AG04450 (cell line): ENCODE measurements around the gene ATXN1. TPM values are rescaled to one million over a fixed set of nuclear protein-coding genes. Genes with fewer than 3 reads are reported as not detected.

Source experiments
- CTCF ChIA-PET: fragments of 300-600, 350-600 bp; formaldehyde crosslinking; extraction: SDS; loops from one replicate; lab custom pipeline; 2022; ENCODE audit warnings: antibody characterized with exemption, inconsistent platforms; lab: Charles Lee
- POLR2A ChIA-PET: fragments of 350-600 bp; formaldehyde crosslinking; extraction: SDS; loops from one replicate; lab custom pipeline; 2021; ENCODE audit warnings: antibody characterized with exemption, inconsistent platforms; lab: Yijun Ruan, JAX
- DNase-seq: peaks from one replicate; pipeline ENCODE4 v3.0.0-alpha.2; 2011; ENCODE audit warnings: low read depth, low spot score
- H3K27ac ChIP-seq: one replicate; pipeline ENCODE4 v1.5.1; 2012; ENCODE audit warnings: low read depth, low read length, control low read depth
- H3K27me3 ChIP-seq: one replicate; pipeline ENCODE4 v1.6.0; 2012; ENCODE audit warnings: low read length; ENCODE audit not compliant: control insufficient read depth, insufficient read depth
- H3K4me3 ChIP-seq: 2 replicates; pipeline ENCODE4 v1.5.1; 2011; ENCODE audit warnings: mild to moderate bottlenecking, low read depth, low read length, control low read depth
- H3K9me3 ChIP-seq: 2 replicates; pipeline ENCODE4 v1.5.1; 2012; ENCODE audit warnings: low read length; ENCODE audit not compliant: control insufficient read depth, insufficient read depth
- CTCF ChIP-seq: IDR thresholded peaks from 2 replicates; pipeline ENCODE4 v1.5.1; 2011; ENCODE audit warnings: low read depth, low read length, control low read depth, inconsistent platforms
- polyA plus RNA-seq: library from polyadenylated mRNA; depleted of rRNA; stranded (reverse); fragments of >200 nt; gene quantifications from 2 replicates; pipeline ENCODE4 v1.2.3, GENCODE V29; 2011

ATXN1 gene
- polyA plus RNA-seq, 1 experiment: 12.6 TPM

- Histone ChIP-seq H3K27me3 (no peaks in the 10 kb centered on the region), H3K9me3 (no peaks in the 10 kb centered on the region), H3K27ac (no peak overlapping the region), H3K4me3 (no peak overlapping the region)
- no peak for DNase-seq
- TF ChIP-seq CTCF: no peak
- POLR2A ChIA-PET: no interaction called here
- CTCF ChIA-PET: no interaction called here
Observed at GRCh38 chr6:16555550-16555949, 205.7 kb downstream of the ATXN1 start.

GRCh38 chr6:16553531-16553930 lies 207.7 kb downstream of the ATXN1 start:
- ChIA-PET CTCF (no interaction called here), POLR2A (interaction anchor here (0.5 kb wide), 1 partner anchor 268 kb away, joined by 3 read pairs; no protein-coding TSS in a partner anchor)
- H3K27ac ChIP-seq: no peak overlapping the region

GRCh38 chr6:16551466-16551865 lies 209.8 kb downstream of the ATXN1 start:
- H3K27me3 ChIP-seq: no peaks in the 10 kb centered on the region
- no peaks in the 10 kb centered on the region for H3K9me3 ChIP-seq
- CTCF ChIA-PET: interaction anchor here (0.6 kb wide), 1 partner anchor 143 kb away, joined by 3 read pairs; no protein-coding TSS in a partner anchor
- H3K27ac ChIP-seq: no peak overlapping the region
- DNase-seq: no peak
- POLR2A ChIA-PET: no interaction called here
- TF ChIP-seq CTCF: no peak
- H3K4me3 ChIP-seq: no peak overlapping the region

More at GRCh38 chr6:16553531-16553930, 207.7 kb downstream of the ATXN1 start:
- Histone ChIP-seq H3K27me3 (no peaks in the 10 kb centered on the region), H3K4me3 (no peak overlapping the region), H3K9me3 (no peaks in the 10 kb centered on the region)
- DNase-seq: no peak
- no peak for TF ChIP-seq CTCF

GRCh38 chr6:16548121-16548520 lies 213.1 kb downstream of the ATXN1 start:
- no peaks in the 10 kb centered on the region for H3K9me3 ChIP-seq
- DNase-seq: peak; percentile 10
- H3K27me3 ChIP-seq: no peaks in the 10 kb centered on the region
- no peak for TF ChIP-seq CTCF
- no peak overlapping the region for H3K4me3 ChIP-seq
- POLR2A ChIA-PET: no interaction called here
- CTCF ChIA-PET: interaction anchor here (0.6 kb wide), 1 partner anchor 446 kb away, joined by 3 read pairs; no protein-coding TSS in a partner anchor
- H3K27ac ChIP-seq: no peak overlapping the region

- H3K27me3 ChIP-seq: no peaks in the 10 kb centered on the region
- H3K4me3 ChIP-seq: no peak overlapping the region
- no peak overlapping the region for H3K27ac ChIP-seq
- ChIA-PET POLR2A (no interaction called here), CTCF (no interaction called here)
- no peaks in the 10 kb centered on the region for H3K9me3 ChIP-seq
- no peak for TF ChIP-seq CTCF
- no peak for DNase-seq
Observed at GRCh38 chr6:16547587-16547986, 213.7 kb downstream of the ATXN1 start.
